NCI-H1105 (cell line): ENCODE measurements around the gene UCK2.
A peak's percentile ranks its signal among the peaks of the same experiment; 100 is the strongest.

ENCODE experiments used
- DNase-seq: peaks from one replicate; lab custom pipeline; 2025; lab: John Stamatoyannopoulos, UW

The UCK2 gene

DNA sequence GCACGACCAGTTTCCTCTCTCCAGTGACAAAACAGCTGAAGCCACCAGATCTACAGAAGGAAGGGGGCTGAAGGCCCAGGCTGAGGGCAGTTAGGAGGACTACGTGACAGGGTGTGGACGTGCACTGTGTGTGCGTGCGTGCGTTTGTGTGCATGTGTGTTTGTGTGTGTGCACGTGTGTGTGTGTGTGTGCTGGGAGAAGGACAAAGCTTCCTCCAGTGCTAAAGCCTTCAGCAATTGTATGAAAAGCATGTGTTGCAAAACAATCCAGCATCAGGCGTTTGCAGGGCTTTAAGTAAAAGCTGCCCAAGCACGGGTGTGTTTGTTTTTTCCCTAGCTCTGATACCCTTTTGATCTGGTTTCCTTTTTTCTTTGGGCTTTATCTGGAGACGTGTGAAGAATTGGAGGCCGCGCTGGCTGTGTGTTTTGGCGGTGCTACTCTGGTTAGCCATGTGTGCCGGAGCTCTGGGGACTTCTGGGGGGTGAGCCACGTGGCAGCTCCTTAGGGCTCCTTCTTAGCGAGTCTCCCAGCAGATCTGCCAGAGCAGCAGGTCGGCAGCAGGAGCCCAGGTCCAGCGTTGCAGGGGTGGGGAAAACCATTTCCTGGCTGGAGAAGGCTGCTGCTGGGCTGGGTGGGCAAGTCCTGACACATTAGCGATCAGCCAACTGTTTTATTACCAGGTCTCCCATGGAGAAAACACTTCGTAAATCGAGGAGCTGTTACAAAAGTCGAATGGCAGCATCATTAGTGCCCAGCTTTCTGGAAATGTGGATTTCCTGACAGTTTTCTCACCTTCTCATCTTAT lies 73.4 kb downstream of the UCK2 start:
- DNase-seq = peak; percentile 85

- DNase-seq = no peak
Observed at GRCh38 chr1:165902565-165902964, 75.2 kb downstream of the UCK2 start.

DNA sequence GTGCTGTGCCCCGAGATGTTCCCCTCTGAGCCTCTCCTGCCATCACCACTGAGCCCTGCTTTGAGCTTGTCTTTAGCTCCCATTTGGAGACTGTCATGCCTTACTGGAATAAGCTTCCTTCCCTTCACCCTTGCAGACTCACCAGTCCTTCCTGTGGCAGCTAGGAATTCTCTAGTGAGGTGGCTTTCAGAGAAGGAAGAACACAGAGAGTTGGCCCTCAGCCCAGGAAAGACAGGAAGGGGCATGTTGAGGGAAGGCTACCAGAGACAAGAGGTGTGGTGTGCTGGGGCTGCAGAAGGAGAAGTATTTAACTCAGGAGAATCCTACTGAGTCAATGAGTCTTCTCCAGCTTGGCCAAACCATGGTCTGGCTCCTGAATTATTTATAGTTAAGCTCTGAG lies 76.3 kb downstream of the UCK2 start:
- DNase-seq = peak; percentile 41

GRCh38 chr1:165904948-165905347 lies 77.5 kb downstream of the UCK2 start:
- no peak for DNase-seq

DNA sequence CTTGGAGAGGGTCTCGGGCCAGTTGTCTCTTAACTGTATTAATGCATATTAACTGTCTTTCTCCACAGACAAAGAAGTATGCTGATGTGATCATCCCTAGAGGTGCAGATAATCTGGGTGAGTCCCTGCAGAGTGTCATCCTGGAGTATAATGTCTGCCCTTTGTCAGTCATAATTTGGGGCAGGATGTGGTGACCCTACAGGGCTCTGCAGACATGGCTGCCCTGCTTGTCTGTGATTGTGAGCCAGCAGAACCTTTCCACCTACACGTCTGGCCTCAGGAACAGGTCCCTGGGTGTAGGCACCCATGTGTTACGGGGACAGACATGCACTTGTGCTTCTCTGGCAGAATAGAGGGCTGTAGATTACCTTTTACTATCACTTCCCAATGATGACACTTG lies 78.4 kb downstream of the UCK2 start:
- DNase-seq = no peak

GRCh38 chr1:165907256-165907857 lies 79.9 kb downstream of the UCK2 start:
- no peak for DNase-seq

GRCh38 chr1:165910764-165911421 lies 83.5 kb downstream of the UCK2 start:
- no peak for DNase-seq

DNA sequence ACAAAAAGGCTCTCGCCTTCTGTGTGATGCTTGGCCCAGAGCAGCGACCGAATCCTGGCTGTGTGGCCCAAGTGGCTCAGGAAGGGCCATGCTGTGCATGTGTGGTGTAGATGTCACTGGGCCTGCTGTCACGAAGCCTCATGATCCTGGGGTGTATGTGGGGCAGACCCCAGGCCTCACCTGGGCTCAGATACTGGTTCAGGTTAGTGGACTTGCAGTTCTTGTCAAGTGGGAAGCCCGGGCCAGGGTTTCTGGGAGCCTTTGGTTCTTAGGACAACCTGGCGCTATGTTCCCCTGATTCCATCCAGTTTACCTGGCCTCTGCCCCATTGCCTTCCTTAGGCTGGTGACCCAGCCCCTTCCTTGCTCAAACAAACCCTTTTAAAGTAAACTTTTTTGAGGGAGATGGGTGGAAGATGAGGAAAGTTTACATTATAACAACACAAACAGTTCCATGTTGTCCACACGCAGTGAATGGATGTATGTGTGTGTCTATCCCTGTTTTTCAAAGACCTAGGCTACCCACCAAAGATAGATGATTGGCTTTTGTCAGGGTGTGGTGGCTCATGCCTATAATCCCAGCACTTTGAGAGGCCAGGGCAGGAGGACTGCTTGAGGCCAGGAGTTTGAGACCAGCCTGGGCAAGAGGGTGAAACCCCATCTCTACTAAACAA lies 84.3 kb downstream of the UCK2 start:
- DNase-seq = no peak

- DNase-seq = no peak
Observed at GRCh38 chr1:165912638-165913037, 85.2 kb downstream of the UCK2 start.

DNA sequence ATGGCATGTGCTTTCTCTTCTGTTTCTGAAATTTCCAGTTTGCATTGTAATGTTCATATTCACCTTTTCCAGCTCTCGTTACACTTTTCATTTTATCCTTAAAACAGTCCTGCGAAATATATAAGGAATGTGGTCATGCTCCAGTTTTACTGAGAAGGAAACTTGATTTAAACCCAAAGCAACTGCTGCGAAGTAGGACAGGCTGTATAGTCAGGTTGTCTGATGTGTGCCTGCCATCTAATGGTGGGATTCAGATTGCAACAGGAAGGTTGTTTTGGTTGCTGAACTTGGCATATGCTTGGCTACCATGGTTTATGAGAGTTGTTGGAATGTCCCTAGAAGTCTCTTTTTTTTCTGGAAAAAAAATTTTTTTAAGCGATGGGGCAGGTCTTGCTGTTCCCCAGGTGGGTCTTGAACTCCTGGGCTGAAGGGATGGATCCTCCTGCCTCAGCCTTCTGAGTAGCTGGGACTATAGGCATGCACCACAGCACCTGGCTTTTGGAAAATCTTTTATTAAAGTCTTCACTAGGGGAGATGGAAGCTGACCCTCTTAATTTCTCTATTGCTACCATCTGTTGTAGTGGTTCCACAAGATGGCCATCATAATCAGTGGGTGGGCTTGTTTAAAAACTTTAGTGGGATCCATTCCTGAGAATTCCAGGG lies 86.9 kb downstream of the UCK2 start:
- DNase-seq = peak; percentile 27

- DNase-seq = no peak
Observed at GRCh38 chr1:165915480-165915879, 88.1 kb downstream of the UCK2 start.

DNA sequence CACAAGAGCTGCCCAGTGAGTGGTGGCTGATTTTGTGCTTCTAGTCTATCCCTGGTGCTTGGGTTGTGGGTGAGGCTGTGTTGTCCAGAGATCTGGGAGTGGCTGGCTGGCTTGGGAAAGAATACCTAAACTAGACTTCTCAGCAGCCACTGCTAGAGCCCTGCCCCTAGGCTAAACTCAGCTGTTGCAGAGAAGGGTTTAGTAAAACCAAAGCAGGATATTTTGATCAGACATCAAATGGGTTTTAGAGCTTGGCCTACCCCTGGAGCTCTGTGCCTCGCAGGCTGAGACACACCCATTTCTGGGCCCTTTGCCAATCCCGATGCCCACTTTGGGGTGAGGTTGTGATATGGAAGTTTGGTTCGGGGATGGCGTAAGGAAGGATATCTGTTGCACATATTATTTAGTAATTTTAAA lies 88.5 kb downstream of the UCK2 start:
- DNase-seq = no peak

- no peak for DNase-seq
Observed at GRCh38 chr1:165917166-165917565, 89.8 kb downstream of the UCK2 start.

DNA sequence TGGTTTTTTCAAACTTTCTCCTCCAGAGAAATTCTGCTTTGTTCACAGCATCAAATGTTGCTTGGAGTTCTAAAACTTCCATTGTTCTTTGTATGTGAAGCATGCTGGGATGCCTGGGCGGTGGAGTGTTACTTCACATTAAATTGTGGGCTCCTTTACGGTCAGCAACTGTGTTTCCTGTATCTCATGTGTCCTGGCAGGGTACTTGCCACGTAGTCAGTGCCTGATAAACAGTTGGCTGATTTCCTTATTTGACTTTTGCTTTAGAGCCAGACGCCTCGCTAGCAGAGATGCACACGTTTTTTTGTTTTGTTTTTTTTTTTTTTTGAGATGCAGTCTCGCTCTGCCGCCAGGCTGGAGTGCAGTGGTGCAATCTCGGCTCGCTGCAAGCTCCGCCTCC lies 96.7 kb downstream of the UCK2 start:
- DNase-seq = no peak

DNA sequence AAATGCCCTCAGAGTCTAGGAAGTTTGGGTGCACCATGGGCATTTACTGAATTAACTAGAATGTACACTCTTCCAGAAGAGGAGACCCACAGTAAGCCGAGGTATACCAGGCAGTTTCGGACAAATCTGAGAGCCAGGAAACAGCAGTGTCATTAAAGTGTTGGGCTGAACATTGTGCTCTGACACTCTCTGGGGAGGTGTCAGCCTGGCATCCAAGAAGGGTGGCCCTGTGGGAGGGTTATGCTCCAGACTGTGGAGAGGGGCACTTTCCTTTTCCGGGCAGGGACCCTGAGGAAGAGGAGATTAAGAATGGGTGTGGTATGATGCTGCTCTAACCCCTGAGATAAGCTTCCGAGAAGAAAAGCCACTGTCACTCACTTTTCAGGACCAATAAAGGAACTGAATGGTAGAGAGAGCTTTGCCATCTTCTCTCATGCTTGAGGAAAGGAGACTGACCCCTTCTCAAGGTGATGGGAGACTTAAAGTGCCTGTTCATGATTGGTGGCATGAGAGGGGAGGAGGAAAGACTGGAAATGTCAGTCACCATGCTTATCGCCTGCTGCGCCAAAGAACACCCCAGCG lies 98.2 kb downstream of the UCK2 start:
- DNase-seq = no peak

DNA sequence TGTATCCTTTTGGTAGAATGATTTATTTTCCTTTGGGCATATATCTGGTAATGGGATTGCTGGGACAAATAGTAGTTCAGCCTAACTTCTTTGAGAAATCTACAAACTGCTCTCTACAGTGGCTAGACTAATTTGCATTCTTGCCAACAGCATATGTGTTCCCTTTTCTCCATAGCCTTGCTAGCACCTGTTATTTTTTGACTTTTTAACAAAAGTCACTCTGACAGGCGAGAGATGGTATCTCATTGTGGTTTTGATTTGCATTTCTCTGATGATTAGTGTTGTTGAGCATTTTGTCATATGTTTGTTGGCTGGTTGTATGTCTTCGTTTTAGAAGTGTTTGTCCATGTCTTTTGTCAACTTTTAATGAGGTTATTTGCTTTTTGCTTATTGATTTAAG lies 99.8 kb downstream of the UCK2 start:
- DNase-seq = no peak

DNA sequence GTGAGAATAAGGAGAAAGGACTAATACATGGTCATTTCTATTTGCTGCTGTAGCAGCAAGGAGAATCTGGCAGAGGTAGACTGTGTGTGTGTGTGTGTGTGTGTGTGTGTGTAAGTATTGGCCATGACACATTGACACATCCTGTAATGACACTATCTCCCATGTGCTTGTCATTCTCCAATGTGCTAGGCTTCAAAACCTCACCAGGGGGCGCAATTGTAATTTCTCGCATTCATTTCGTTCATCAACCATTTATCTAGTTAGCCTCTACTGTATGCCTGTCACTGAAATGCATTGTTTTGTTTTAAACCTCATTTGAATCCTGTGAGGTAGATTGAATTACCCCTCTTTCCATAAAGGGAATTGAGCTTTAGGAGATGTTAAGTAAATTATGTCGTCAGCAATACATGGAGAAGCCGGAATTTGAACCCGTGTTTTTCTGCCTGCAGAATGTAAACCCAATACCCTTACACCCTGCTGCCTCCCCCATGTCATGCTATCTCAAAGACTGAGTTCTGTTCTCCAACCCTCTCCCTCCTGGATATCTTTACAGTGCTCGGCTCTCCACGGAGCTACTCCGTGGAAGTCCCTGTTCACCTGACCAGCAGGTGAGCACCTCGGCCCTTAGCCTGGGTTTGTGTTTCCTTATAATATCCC lies 100.8 kb downstream of the UCK2 start:
- peak; percentile 60 for DNase-seq

- no peak for DNase-seq
Observed at GRCh38 chr1:165930961-165931360, 103.5 kb downstream of the UCK2 start.

DNA sequence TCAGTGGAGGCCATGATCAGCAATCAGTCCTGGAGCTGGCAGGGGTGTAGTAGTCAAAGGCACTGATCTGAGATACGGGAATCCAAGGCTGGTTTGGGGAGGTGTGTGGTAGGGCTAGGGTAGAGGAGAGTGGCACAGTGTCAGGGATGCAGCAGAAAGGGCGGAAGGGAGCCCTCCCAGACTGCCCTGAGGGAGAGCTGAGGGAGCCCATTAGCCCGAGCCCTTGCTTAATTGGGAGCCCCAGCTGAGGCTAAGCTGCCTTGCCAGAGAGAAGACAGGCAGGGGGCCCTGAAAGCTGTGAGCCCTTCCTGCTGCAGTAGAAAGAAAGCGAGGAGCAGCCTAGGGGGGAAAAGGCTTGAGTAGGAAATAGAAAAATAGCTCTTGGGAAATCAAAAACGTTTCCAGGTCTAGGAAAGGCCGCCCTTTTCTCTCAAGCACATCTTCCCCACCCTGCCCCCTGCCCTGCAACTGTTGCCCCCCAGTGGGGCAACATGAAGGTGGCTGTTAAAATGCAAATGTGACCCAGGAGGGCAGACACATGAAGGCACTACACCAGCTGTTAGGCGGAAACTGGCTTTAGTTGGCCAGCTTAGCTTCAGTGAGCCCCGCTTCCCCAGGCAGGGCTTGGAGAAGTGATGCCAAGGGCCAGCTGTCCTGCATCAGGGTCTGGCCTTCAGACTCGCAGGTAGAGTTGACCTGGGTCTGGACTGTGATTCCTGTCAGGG lies 106.2 kb downstream of the UCK2 start:
- DNase-seq = no peak

- no peak for DNase-seq
Observed at GRCh38 chr1:165936542-165936941, 109.1 kb downstream of the UCK2 start.

DNA sequence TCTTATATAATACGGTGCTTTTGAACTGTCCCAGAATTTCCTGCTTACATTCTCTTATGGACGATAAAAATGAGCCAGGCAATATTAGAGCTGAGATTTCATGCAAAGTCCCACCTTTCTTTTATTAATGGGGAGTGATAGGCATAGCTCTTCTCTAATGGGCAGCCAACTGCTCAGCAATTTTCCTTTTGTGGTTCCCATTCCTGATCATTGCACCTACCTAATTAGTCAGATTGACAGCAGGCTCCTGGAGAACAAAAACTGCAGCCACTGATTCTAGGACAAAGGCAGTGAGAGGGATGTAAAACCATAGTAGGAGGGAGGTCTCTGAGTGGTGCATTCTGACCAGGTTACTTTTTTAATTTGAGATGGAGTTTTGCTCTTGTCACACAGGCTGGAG lies 110.4 kb downstream of the UCK2 start:
- no peak for DNase-seq
